Activated naive CD8-positive, alpha-beta T cell treated with anti-CD3 and anti-CD28 coated beads for 36 hours (primary cell): ENCODE results near the gene SGCE. TPM values are rescaled to one million over a fixed set of nuclear protein-coding genes. Genes with fewer than 3 reads are reported as not detected.

Source experiments
- total RNA-seq, 2 experiments: library from RNA; stranded (reverse); gene quantifications; one replicate each; pipeline ENCODE4 v1.2.3, GENCODE V29; 2021

The SGCE gene
- total RNA-seq, 2 experiments from 2014 or later: 0.19 TPM; not detected in 1

Other genes with a start within 250 kb of the SGCE start
- 10 to 100 TPM; 11.9 to 12.8 TPM for gene CASD1, start 146.3 kb downstream of the SGCE start, total RNA-seq